IPS-NIHi7 (cell line): ENCODE measurements around the gene DTNBP1.

Experiments used
- DNase-seq: peaks from one replicate; pipeline ENCODE4 v3.0.0; 2012; ENCODE audit warnings: mixed read lengths; ENCODE audit errors: extremely low spot score

The DTNBP1 gene

DNA sequence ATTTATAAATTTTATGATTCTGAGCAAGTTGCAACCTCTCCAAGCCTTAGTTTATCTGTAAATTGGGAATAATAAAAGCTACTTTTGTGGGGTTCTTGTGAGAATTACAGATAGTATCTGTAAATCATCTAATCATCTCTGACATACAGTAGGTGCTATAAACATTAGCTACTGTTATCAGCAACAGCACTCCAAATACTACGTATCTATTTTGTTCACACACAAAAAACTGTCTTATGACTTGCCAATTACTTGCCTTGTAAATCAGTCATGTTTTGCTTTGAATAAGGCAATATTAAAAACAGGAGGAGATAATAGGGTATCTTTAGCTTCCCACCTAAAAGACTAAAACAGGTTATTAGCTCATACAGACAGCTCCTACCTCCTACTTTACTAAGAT is 36.7 kb downstream of the DTNBP1 start:
- no peak for DNase-seq

DNA sequence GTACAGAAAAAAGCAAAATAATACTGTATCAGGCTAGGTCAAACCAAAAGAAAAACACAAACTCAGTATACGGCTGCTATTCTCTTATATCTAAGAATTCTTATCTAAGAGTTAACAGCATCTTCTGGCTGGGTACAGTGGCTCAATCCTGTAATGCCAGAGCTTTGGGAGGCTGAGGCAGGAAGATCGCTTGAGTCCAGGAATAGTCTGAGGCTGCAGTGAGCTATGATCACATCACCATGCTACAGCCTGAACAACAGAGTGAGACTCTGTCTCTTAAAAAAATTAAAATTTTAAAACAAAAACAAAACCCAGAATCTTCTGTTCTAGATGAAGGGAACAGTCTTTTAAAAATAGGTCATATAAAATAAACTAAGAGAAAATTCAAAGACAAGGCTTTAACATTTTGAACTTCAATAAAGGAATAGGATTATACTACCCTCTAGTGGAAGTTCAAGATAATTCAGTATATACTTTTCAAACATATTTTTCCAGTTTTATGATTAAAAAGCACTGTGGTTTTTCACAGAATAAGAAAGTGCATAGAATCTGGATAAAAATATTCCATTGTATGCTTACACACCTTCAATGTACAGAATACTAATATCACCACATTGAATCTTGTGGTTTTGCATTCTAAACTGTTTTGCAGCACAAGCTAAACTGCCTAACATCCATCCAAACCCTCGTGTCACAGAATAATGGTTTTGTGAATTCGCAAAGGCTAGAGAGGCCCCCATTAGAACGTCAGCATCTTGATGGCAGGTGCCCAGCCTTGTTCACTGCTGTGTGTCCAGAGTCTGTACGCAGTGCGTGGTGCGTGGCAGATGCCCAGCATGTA is 39.3 kb downstream of the DTNBP1 start:
- DNase-seq: no peak

DNA sequence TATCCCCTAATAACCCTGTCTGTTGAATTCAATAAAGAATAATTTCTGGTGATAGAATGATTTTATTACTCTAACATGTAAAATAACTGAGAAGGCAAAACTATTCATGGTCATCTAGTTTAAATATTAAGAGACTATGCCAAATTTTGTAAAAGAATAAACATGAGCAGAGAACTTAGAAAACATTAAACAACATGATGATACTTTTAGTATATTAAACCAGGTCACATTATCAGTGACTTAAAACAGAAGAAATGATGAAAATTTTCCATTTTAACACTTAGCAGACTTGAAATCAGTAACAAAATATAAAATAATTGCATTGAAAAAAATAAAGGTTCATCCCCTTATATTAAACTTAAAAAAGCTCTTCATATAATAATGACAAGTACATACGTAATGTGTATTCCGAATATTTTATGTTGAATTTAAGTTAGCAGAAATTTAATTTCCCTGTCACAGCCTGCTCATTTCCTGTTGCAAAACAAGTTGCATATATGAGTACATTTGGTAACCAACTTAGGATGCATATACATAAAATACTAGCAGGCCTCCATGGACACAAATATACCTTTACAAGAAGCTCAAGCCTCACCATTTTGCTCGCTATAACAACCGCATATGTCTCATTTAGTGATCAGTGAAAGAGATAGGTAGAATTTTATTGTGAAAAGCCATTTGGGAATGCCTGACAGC is 40.6 kb downstream of the DTNBP1 start:
- no peak for DNase-seq

DNA sequence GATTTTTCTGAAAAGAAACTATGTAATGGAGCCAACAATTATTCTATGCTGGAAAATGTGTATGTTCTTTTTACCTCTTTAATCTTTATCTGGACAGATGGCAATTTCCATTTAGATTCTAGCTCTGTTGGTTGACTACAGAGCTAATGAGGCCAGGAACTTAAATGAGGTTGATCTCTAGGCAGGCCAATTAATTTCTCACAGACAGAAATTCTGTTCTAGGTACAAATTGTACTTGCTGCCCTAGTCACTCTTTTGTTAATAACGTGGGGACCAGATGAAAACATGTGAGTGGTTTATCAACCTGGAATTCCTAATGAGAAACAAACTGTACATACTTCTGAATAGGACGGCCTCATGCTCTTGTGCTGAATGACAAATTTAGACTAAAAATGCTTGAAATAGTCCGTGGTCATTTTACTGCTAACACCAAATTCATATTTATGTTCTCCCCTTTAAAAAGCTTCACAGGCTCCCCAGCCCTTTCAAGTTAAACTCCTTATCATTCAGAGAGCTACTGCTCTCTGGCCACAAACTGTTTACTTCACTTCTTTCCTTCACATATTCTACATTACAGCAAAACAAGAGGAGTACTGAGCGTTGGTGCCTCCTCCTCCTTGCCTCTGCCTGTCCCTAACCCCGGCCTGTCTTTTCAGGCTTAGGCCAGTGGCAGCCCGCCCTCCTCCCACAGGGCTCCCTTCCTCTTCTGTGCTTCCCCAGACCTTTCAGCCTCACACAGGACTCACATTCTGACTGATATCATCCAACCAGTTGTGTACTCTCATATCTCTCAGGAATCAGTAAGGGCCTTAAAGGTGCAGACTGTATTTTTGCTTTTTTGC is 41.4 kb downstream of the DTNBP1 start:
- DNase-seq: peak; percentile 61

DNA sequence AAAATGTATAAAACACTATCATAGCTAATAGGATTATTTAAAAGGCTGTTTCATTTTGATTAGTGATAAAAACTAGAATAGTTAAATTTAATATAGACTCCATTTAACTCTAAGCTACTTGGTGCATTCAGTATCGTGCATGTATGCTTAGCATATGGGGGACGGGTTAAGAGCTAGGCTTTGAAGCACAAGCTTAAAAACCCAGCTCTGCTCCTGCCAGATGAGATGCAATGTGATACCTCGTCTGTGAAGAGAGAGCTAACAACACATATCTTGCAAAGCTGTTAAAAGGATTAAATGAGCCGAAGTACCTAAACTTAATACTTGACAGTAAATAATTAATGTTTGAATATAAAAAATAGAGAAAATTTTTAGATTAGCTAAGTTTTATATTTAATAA is 42.2 kb downstream of the DTNBP1 start:
- no peak for DNase-seq

DNA sequence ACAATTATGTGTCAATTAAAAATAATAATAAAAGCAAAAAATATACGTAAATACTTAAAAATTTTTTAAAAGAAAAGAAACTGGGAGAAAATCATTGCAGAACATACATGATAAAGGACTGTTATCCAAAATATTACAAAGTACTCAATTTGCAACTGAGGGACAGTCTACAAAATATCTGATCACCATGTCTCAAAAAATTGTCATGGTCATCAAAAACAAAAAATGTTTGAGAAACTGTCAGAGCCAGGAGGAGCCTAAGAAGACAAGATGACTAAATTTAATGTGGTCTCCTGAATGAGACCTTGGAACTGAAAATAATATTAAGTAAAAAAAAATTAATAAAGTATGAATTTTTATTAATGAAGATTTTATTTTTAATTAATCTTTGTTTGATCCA is 43.5 kb downstream of the DTNBP1 start:
- no peak for DNase-seq

DNA sequence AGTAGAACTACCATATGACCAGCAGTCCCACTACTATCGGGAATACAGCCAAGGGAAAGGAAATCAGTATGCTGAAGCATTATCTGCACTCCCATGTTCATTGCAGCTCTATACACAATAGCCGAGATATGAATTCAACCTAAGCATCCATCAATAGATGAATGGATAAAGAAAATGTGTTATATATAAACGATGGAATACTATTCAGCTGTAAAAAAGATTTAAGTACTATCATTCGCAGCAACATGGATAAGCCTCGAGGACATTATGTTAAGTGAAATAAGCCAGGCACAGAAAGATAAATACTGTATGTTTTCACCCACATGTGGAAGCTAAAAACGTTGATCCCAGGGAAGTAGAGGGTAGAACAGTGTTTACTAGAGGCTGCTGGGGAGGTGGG is 44.1 kb downstream of the DTNBP1 start:
- DNase-seq: no peak

DNA sequence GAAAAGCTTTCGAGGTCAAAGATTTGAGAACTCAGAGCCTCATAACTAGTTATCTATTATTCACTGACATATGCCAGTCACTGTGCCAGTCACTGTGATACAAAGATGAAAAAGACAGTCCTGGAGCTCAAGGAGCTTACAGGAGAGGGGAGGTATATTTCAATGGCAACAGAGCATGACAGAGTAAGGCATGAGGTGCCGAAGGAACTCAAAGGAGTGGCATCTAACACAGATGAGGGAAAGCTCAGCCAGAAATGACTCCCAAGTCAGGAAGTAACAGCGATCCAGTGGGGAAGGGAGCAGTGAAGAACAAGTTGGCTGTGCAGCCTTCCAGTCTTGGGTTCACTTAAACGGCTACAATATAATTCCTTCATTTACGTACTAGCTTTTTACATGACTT is 46.6 kb downstream of the DTNBP1 start:
- DNase-seq: no peak

DNA sequence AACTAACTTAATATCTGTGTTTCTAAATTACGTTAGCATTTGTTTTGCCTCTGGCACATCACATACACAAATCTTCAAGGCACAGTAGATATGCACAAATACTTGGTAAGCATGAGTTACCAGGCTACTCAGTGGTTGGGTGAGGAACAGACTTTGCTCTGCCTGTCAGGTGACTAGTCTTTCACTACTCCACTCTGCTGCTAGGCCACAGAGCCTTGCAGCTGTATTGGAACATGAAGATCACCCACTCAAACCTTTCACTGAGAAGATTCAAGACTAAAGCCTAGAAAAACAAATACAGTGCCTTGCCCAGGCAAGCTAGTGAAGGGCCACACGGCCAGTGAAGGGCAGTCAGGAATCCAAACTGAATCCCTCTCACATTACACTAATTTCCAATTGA is 47.0 kb downstream of the DTNBP1 start:
- no peak for DNase-seq

DNA sequence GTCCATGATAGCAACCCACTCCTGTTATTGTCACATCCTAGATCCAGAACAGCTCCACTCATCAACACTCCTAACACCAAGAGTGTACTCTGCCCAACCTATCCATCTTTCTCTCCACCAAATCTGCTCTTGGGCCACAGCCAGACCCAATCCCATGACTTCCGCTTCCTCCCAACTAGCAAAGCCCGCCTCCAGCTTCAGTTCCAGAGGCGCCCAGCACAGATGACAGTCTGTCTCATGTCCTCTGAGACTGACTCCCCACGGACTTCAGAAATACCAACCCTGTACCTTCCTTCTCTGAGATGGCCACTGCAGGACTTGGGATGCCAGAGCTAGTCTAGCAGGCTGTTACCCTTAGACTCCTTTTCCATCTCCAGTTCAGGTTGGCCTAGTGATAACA is 48.6 kb downstream of the DTNBP1 start:
- DNase-seq: no peak

DNA sequence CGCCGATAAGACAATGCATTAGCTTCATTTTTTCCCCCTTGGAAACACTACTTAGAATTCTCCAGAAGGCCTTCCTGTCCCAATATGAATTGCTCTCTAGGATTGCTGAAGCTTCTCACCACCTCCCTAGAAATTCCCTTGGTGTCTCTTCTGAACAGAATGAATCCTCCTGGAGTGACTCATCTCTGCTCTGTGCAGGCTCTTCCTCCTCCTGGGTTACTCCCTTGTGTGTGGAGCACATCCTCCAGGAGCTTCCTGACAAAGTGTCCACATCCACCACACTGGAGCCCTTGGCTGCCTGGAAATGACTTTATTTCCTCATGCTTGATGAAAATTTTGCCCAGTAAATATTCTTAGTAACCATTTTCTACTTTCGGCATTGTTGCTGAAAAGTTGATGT is 54.4 kb downstream of the DTNBP1 start:
- DNase-seq: peak; percentile 38

DNA sequence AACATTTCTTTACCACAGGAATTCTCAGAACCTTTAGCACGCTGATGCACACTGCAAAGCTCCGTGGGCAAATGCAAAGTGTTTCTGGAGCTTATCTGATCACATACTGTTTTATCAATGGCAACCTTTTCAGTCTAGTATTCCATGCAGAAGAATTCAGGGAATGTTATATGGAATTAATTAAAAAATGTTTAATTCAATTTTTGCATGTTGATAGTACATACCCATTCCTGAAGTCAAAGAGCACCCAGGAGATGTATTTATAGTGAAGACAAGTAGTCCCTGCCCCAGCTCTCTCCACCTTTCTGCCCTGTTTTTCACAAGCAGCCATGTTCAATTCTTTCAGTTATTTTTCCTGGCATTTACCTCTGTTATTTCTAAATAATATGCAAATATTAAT is 55.2 kb downstream of the DTNBP1 start:
- DNase-seq: no peak

DNA sequence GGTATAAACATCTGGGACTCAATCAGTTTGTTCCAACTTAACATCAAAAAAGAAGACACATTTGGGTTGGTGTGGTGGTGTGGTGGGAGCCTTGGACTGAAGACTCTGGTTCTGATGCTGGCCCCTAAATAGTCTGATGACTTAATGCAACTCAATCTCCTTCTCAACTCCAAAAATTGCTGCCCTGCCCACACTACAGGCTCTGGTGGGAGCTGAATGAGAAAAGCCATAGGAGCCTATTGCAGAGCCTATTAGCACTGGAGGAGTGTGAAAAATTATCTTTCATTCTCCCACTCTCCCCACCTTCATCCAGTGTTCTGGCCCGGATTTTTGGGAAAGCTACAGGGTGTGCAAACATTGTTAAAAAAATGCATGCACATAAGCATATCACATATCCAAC is 56.5 kb downstream of the DTNBP1 start:
- DNase-seq: no peak

DNA sequence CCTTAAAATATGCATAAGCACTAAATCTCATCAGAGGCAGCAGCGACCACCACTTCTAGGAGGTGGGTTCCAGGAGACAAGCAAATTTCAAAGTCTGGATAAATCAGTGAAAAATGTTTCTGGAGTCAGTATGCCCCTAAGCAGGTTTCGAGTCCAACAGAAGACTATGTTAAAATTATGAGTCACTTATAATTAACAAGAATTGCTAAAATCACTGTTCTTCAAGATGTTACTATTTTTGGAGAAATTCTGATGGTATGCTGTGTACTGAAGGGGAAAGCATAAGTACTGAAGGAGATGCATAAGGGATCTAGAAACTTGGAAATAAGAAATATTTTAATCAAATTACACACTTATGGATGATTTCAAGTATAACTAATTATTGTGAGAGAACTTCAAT is 58.0 kb downstream of the DTNBP1 start:
- DNase-seq: no peak

DNA sequence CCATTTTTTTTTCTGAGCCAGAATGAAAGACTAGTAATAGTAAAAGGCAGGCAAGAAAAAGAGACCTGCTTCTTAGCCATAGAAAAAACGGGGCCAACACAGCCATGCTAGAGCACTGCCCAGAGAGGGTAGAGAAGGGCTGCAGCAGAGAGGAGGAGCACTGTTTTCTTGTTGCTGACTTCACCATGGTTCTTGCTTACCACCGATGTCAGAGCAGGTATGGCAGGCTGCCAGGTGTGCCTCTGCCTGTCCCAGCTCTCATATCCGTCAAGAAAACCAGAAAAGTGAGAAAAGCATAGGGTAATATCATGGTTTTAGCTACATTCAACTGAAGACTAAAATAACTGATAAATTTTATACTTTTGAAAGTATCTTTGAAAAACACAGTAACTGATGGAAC is 60.7 kb downstream of the DTNBP1 start:
- no peak for DNase-seq

DNA sequence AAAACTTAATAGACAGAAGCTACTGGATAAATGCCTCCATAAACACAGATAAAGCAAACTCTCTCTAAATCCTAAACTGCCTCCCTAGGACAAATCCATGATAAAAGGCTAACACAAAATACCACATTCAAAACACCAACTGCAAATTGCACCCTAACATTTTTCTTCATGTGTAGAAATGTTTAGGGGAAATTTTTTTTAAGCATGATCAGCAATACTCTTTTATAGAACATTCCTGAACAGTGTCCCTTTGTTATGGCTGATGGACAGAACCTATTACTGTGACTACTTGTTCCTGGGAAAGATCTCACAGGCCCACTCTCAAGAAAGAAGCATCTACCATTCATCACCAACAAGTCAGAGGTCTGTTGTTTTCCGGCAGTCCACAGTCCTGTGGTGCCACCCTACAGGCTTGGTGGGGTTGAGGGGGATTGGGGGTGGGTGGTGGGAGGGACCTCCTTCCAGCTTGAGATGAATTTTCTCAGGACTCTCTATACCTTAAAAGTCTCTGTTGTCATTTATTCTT is 64.5 kb downstream of the DTNBP1 start:
- no peak for DNase-seq

DNA sequence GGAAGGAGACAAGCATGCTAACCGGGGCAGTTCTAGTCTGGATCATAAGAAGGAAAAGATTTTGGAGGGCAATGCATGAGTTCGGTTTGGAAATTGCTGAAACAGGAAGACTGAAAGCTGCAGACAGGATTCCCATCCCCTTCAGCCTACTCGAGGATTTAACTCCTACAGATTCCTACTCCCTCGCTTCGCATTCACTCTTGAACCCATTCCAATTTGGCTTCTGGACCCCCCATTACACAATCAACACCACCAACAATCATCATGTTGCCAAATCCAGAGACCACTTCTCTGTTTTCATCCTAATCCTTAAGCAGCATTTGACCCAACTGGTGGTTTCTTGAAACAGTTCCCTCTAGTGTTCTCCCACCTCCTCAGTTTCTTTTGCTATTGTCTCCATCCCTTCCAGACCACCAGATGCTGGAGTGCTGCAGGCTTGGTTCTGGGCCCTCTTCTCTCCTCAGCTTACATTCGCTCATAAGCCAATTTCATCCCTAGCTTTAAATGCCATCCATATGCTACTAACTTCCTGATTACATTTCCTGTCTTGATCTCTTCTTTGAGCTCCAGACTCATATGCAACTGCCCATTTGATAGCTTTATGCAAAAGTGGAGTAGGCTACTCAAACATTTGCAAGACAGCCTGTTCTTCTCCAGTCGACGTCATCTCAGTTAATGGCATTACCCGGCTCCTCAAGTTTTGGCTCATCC is 66.5 kb downstream of the DTNBP1 start:
- no peak for DNase-seq

DNA sequence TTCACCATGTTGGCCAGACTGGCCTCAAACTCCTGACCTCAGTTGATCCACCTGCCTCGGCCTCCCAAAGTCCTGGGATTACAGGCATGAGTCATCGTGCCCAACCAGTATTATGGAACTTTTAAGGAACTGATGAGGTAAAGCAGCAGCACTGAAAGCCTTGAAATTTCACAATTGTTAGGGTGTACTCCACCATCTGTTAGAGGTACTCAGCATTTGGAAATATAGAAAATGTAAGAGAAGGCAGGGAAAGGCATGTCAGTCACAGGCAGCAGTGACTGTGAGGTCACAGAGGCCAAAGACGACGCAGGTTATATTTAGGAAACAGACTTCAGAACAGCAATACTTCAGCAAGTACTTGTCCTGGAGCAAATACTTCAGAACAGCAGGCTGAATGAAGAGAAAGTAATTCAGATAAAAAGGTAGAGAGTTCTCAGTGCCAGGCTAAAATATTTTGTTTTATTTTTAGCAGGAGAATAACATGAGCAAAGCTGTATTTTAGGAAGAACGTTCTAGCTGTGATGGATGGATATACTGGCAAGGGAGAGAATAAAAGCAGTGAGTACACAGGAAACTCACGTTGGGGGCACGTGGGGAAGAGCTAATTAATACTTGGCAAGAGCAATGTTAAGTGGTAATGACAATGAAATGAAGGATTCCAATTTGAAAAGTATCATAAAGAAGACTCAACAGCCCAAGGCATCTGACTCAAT is 67.2 kb downstream of the DTNBP1 start:
- DNase-seq: no peak

DNA sequence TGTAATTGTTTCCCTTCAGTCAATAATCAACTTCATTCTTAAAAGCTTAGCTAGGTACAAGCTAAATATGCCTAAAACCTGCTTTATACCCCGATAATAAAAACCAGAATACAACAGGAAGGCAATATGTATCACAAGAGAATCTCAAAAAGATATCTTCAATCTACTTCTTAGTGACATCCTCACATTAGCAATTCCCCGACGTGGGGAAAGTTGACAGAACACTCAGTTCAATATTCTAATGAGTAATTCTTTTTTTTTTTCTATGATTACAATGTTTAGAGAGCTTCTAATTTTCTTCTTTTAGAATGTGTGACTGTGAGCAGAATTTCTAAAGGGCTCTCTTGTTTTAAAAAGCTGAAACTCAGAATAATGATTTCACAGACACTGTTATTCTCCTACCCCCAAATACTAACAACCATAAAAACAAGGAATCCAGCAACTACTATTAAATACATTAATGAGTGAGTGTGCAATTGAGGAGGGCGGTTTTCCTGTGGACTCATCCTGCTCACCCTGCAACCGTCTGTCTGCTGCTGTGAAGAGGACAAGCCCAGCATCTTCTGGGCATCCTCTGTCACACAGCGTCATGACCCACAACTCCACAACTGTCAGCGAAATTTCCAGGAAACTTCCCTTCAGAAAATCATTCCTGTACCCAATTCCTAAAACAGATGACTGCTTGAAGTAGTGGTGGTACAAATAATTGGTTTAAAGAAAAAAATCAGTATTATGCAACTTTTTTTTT is 68.1 kb downstream of the DTNBP1 start:
- DNase-seq: no peak

DNA sequence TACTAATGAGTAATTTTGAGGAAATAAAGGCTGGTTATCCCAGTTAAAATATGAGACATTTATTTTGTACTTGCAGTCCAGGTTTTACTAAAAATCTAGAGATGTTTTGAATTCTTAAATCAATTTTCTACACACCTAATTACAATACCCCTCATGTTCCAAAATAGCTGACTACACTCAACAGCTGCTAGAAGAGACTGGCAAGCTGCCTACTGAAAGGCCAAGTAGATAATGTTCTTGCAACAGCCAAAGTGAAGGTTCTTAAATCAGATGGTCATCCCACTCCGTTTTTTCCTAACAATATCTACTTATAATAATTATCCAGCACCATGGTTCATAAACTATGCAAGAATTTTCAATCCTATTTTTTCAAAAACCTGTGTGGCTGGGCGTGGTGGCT is 69.0 kb downstream of the DTNBP1 start:
- DNase-seq: no peak
